ENCODE measurements around the gene WWOX.

Gene WWOX

GRCh38 chr16:78641433-78641832 is 542.0 kb downstream of the WWOX start:
- no peak for DNase-seq (ENCODE audit: low read depth)
- no peak overlapping the region for H3K4me3 ChIP-seq (ENCODE audit: control insufficient read depth, low read depth, low read length)
- TF ChIP-seq CTCF (IDR thresholded peaks at IDR 0.05; ENCODE audit: control insufficient read depth, insufficient read depth, low read depth, low read length, missing control alignments) = no peak

- no peak for DNase-seq (ENCODE audit: low read depth)
- H3K4me3 ChIP-seq (ENCODE audit: control insufficient read depth, low read depth, low read length) = no peak overlapping the region
- TF ChIP-seq CTCF (IDR thresholded peaks at IDR 0.05; ENCODE audit: control insufficient read depth, insufficient read depth, low read depth, low read length, missing control alignments) = no peak
Measured at GRCh38 chr16:78642621-78643285, 543.3 kb downstream of the WWOX start.

- no peak overlapping the region for H3K4me3 ChIP-seq (ENCODE audit: control insufficient read depth, low read depth, low read length)
- TF ChIP-seq CTCF (IDR thresholded peaks at IDR 0.05; ENCODE audit: control insufficient read depth, insufficient read depth, low read depth, low read length, missing control alignments) = no peak
- no peak for DNase-seq (ENCODE audit: low read depth)
Measured at GRCh38 chr16:78645657-78646056, 546.2 kb downstream of the WWOX start.

GRCh38 chr16:78647019-78647418 is 547.6 kb downstream of the WWOX start:
- no peak for TF ChIP-seq CTCF (IDR thresholded peaks at IDR 0.05; ENCODE audit: control insufficient read depth, insufficient read depth, low read depth, low read length, missing control alignments)
- no peak for DNase-seq (ENCODE audit: low read depth)
- H3K4me3 ChIP-seq (ENCODE audit: control insufficient read depth, low read depth, low read length) = no peak overlapping the region

- H3K4me3 ChIP-seq (ENCODE audit: control insufficient read depth, low read depth, low read length) = no peak overlapping the region
- DNase-seq (ENCODE audit: low read depth) = no peak
- no peak for TF ChIP-seq CTCF (IDR thresholded peaks at IDR 0.05; ENCODE audit: control insufficient read depth, insufficient read depth, low read depth, low read length, missing control alignments)
Measured at GRCh38 chr16:78647491-78647890, 548.0 kb downstream of the WWOX start.

- DNase-seq (ENCODE audit: low read depth) = no peak
- TF ChIP-seq CTCF (IDR thresholded peaks at IDR 0.05; ENCODE audit: control insufficient read depth, insufficient read depth, low read depth, low read length, missing control alignments) = no peak
- no peak overlapping the region for H3K4me3 ChIP-seq (ENCODE audit: control insufficient read depth, low read depth, low read length)
Measured at GRCh38 chr16:78648517-78648916, 549.1 kb downstream of the WWOX start.
